CD8-positive, alpha-beta memory T cell (primary cell): ENCODE results near the gene CTXN2. TPM values are rescaled to one million over a fixed set of nuclear protein-coding genes. Genes with fewer than 3 reads are reported as not detected.

ENCODE experiments used
- CTCF ChIA-PET: fragments of 350-600 bp; sonication (Branson Sonifier 250); formaldehyde crosslinking; loops from one replicate; lab custom pipeline; 2021; ENCODE audit warnings: antibody characterized with exemption; lab: Charles Lee
- POLR2A ChIA-PET: fragments of 350-600 bp; sonication (Branson Sonifier 250); formaldehyde crosslinking; loops from one replicate; lab custom pipeline; 2021; ENCODE audit warnings: antibody characterized with exemption; lab: Charles Lee
- DNase-seq, 5 donors: peaks; one replicate each; pipeline versions ENCODE4 v3.0.0 to v3.0.0-alpha.2; 2020 to 2022; ENCODE audit warnings: mixed read lengths in 1 of 5
- H3K27ac ChIP-seq: one replicate; pipeline ENCODE4 v1.7.0; 2013; ENCODE audit warnings: low read depth, mild to moderate bottlenecking, low read length, moderate library complexity
- H3K27me3 ChIP-seq: 2 replicates; pipeline ENCODE4 v1.7.0; 2013; ENCODE audit warnings: low read length, mild to moderate bottlenecking; ENCODE audit not compliant: insufficient read depth, poor library complexity, severe bottlenecking
- H3K36me3 ChIP-seq: 2 replicates; pipeline ENCODE4 v1.7.0; 2013; ENCODE audit warnings: mild to moderate bottlenecking, low read length, moderate library complexity; ENCODE audit not compliant: insufficient read depth
- H3K4me1 ChIP-seq: 2 replicates; pipeline ENCODE4 v1.7.0; 2013; ENCODE audit warnings: mild to moderate bottlenecking, low read length, moderate library complexity; ENCODE audit not compliant: insufficient read depth
- H3K4me3 ChIP-seq: 2 replicates; pipeline ENCODE4 v1.7.0; 2013; ENCODE audit warnings: mild to moderate bottlenecking, low read length
- H3K9me3 ChIP-seq: 2 replicates; pipeline ENCODE4 v1.7.0; 2013; ENCODE audit warnings: mild to moderate bottlenecking, low read length
- H3K27ac Mint-ChIP-seq, 8 donors: one replicate each; pipeline ENCODE4 v1.8.0; 2020 to 2021; ENCODE audit warnings: mixed read lengths in 8 of 8, mild to moderate bottlenecking in 6 of 8, inconsistent platforms in 3 of 8, moderate library complexity in 3 of 8
- H3K27me3 Mint-ChIP-seq, 2 donors: one replicate each; pipeline ENCODE4 v1.8.0; 2020 to 2021; ENCODE audit warnings: mixed read lengths in 2 of 2, mild to moderate bottlenecking in 1 of 2, moderate library complexity in 1 of 2
- H3K36me3 Mint-ChIP-seq, 3 donors: one replicate each; pipeline ENCODE4 v1.8.0; 2020 to 2021; ENCODE audit warnings: mixed read lengths in 3 of 3, inconsistent platforms in 1 of 3, mild to moderate bottlenecking in 1 of 3
- H3K4me1 Mint-ChIP-seq, 3 donors: one replicate each; pipeline ENCODE4 v1.8.0; 2020 to 2021; ENCODE audit warnings: mixed read lengths in 3 of 3, inconsistent platforms in 1 of 3, mild to moderate bottlenecking in 1 of 3
- H3K4me3 Mint-ChIP-seq, 7 donors: one replicate each; pipeline ENCODE4 v1.8.0; 2020 to 2021; ENCODE audit warnings: mixed read lengths in 7 of 7, mild to moderate bottlenecking in 6 of 7, moderate library complexity in 4 of 7, inconsistent platforms in 2 of 7
- H3K9me3 Mint-ChIP-seq, 5 donors: one replicate each; pipeline ENCODE4 v1.8.0; 2020 to 2022; ENCODE audit warnings: mixed read lengths in 5 of 5, mild to moderate bottlenecking in 3 of 5, moderate library complexity in 2 of 5, inconsistent platforms in 1 of 5
- polyA plus RNA-seq: library from polyadenylated mRNA; unstranded; fragments of 300-500 nt; fragmentation: Illumina TruSeq; gene quantifications from one replicate; pipeline ENCODE4 v1.2.3, GENCODE V29; 2021
- total RNA-seq, 2 experiments: library from RNA; stranded (reverse); gene quantifications; one replicate each; pipeline ENCODE4 v1.2.3, GENCODE V29; 2021

Gene CTXN2
- total RNA-seq (not detected), polyA plus RNA-seq (not detected)

GRCh38 chr15:48191574-48192225, at the start of gene CTXN2:
Gene CTXN2 (plus strand): TSS chr15:48191665. CDS start chr15:48201301, 9,636 bp downstream.
- H3K27me3 Mint-ChIP-seq = peaks cover 2 to 27% of the 10 kb centered on the region in 2 donors
- peaks cover 0 to 11% (median 2%) of the 10 kb centered on the region in 5 donors for H3K9me3 Mint-ChIP-seq
- no peaks in the 10 kb centered on the region for H3K36me3 Mint-ChIP-seq
- H3K4me3 Mint-ChIP-seq = peak within 1 kb of the TSS in 1 of 7 donors; percentile 28
- no peaks in the 10 kb centered on the region for H3K36me3 ChIP-seq
- H3K4me3 ChIP-seq = no peak within 1 kb of the TSS
- H3K27ac ChIP-seq = no peak within 1 kb of the TSS
- POLR2A ChIA-PET = no interaction called here
- DNase-seq = no peak
- no peak within 1 kb of the TSS for H3K27ac Mint-ChIP-seq
- H3K9me3 ChIP-seq = no peaks in the 10 kb centered on the region
- CTCF ChIA-PET = no interaction called here
- H3K4me1 Mint-ChIP-seq = peaks cover 0 to 5% (median 0%) of the 10 kb centered on the region in 3 donors
- H3K4me1 ChIP-seq = no peaks in the 10 kb centered on the region
- no peaks in the 10 kb centered on the region for H3K27me3 ChIP-seq

- Mint-ChIP-seq H3K4me3 (no peak overlapping the region), H3K36me3 (peaks cover 0 to 9% (median 0%) of the 10 kb centered on the region in 3 donors), H3K27me3 (no peaks in the 10 kb centered on the region), H3K4me1 (peaks cover 0 to 3% (median 0%) of the 10 kb centered on the region in 3 donors), H3K27ac (no peak overlapping the region), H3K9me3 (no peaks in the 10 kb centered on the region)
- no peak for DNase-seq
- ChIA-PET CTCF (no interaction called here), POLR2A (no interaction called here)
- Histone ChIP-seq H3K4me1 (no peaks in the 10 kb centered on the region), H3K36me3 (no peaks in the 10 kb centered on the region), H3K9me3 (no peaks in the 10 kb centered on the region), H3K4me3 (no peak overlapping the region), H3K27ac (no peak overlapping the region), H3K27me3 (no peaks in the 10 kb centered on the region)
Measured at GRCh38 chr15:48143856-48144255, 47.6 kb upstream of the CTXN2 start.

GRCh38 chr15:48144889-48145288, 46.6 kb upstream of the CTXN2 start:
- H3K27ac Mint-ChIP-seq = no peak overlapping the region
- no peak overlapping the region for H3K4me3 ChIP-seq
- H3K9me3 Mint-ChIP-seq = no peaks in the 10 kb centered on the region
- H3K4me1 Mint-ChIP-seq = peaks cover 0 to 3% (median 0%) of the 10 kb centered on the region in 3 donors
- H3K36me3 Mint-ChIP-seq = peaks cover 0 to 10% (median 0%) of the 10 kb centered on the region in 3 donors
- H3K27ac ChIP-seq = no peak overlapping the region
- no peaks in the 10 kb centered on the region for H3K36me3 ChIP-seq
- H3K9me3 ChIP-seq = no peaks in the 10 kb centered on the region
- no peak overlapping the region for H3K4me3 Mint-ChIP-seq
- H3K27me3 ChIP-seq = no peaks in the 10 kb centered on the region
- no peaks in the 10 kb centered on the region for H3K4me1 ChIP-seq
- ChIA-PET POLR2A (no interaction called here), CTCF (no interaction called here)
- DNase-seq = no peak
- H3K27me3 Mint-ChIP-seq = no peaks in the 10 kb centered on the region

GRCh38 chr15:48145923-48146322, 45.5 kb upstream of the CTXN2 start:
- H3K9me3 Mint-ChIP-seq = no peaks in the 10 kb centered on the region
- no peak overlapping the region for H3K27ac Mint-ChIP-seq
- no peaks in the 10 kb centered on the region for H3K27me3 ChIP-seq
- peaks cover 0 to 3% (median 0%) of the 10 kb centered on the region in 3 donors for H3K4me1 Mint-ChIP-seq
- H3K9me3 ChIP-seq = no peaks in the 10 kb centered on the region
- no peak overlapping the region for H3K4me3 ChIP-seq
- no peaks in the 10 kb centered on the region for H3K36me3 ChIP-seq
- H3K4me3 Mint-ChIP-seq = no peak overlapping the region
- DNase-seq = no peak
- POLR2A ChIA-PET = no interaction called here
- no peak overlapping the region for H3K27ac ChIP-seq
- H3K36me3 Mint-ChIP-seq = peaks cover 0 to 12% (median 4%) of the 10 kb centered on the region in 3 donors
- CTCF ChIA-PET = no interaction called here
- H3K27me3 Mint-ChIP-seq = no peaks in the 10 kb centered on the region
- no peaks in the 10 kb centered on the region for H3K4me1 ChIP-seq

- Histone ChIP-seq H3K36me3 (no peaks in the 10 kb centered on the region), H3K4me3 (no peak overlapping the region), H3K27ac (no peak overlapping the region), H3K9me3 (no peaks in the 10 kb centered on the region), H3K27me3 (no peaks in the 10 kb centered on the region), H3K4me1 (no peaks in the 10 kb centered on the region)
- Mint-ChIP-seq H3K27me3 (no peaks in the 10 kb centered on the region), H3K36me3 (peaks cover 0 to 19% (median 15%) of the 10 kb centered on the region in 3 donors), H3K4me3 (no peak overlapping the region), H3K27ac (no peak overlapping the region), H3K4me1 (peaks cover 0 to 3% (median 0%) of the 10 kb centered on the region in 3 donors), H3K9me3 (no peaks in the 10 kb centered on the region)
- POLR2A ChIA-PET = no interaction called here
- CTCF ChIA-PET = no interaction called here
- DNase-seq = no peak
Measured at GRCh38 chr15:48147358-48147757, 44.1 kb upstream of the CTXN2 start.

- no peaks in the 10 kb centered on the region for H3K9me3 ChIP-seq
- no peak overlapping the region for H3K27ac ChIP-seq
- ChIA-PET CTCF (no interaction called here), POLR2A (no interaction called here)
- H3K36me3 ChIP-seq = no peaks in the 10 kb centered on the region
- H3K9me3 Mint-ChIP-seq = no peaks in the 10 kb centered on the region
- DNase-seq = no peak
- no peaks in the 10 kb centered on the region for H3K4me1 Mint-ChIP-seq
- no peaks in the 10 kb centered on the region for H3K4me1 ChIP-seq
- H3K4me3 ChIP-seq = no peak overlapping the region
- H3K27me3 Mint-ChIP-seq = no peaks in the 10 kb centered on the region
- no peak overlapping the region for H3K4me3 Mint-ChIP-seq
- no peaks in the 10 kb centered on the region for H3K27me3 ChIP-seq
- H3K27ac Mint-ChIP-seq = no peak overlapping the region
- H3K36me3 Mint-ChIP-seq = peaks cover 0 to 29% (median 19%) of the 10 kb centered on the region in 3 donors
Measured at GRCh38 chr15:48149858-48150257, 41.6 kb upstream of the CTXN2 start.

- DNase-seq = no peak
- CTCF ChIA-PET = no interaction called here
Measured at GRCh38 chr15:48153526-48153925, 37.9 kb upstream of the CTXN2 start.

GRCh38 chr15:48168616-48169015, 22.8 kb upstream of the CTXN2 start:
- H3K4me1 ChIP-seq = no peaks in the 10 kb centered on the region
- Mint-ChIP-seq H3K4me3 (no peak overlapping the region), H3K27ac (no peak overlapping the region), H3K4me1 (peaks cover 2 to 15% (median 4%) of the 10 kb centered on the region in 3 donors), H3K27me3 (no peaks in the 10 kb centered on the region), H3K36me3 (peaks cover 4 to 19% (median 7%) of the 10 kb centered on the region in 3 donors), H3K9me3 (peaks cover 0 to 4% (median 0%) of the 10 kb centered on the region in 5 donors)
- no peaks in the 10 kb centered on the region for H3K27me3 ChIP-seq
- ChIA-PET POLR2A (no interaction called here), CTCF (no interaction called here)
- H3K36me3 ChIP-seq = no peaks in the 10 kb centered on the region
- no peak overlapping the region for H3K4me3 ChIP-seq
- no peaks in the 10 kb centered on the region for H3K9me3 ChIP-seq
- H3K27ac ChIP-seq = no peak overlapping the region
- no peak for DNase-seq

More at GRCh38 chr15:48153526-48153925, 37.9 kb upstream of the CTXN2 start:
- Mint-ChIP-seq H3K27ac (no peak overlapping the region), H3K36me3 (peaks cover 0 to 26% (median 23%) of the 10 kb centered on the region in 3 donors), H3K4me1 (no peaks in the 10 kb centered on the region), H3K27me3 (no peaks in the 10 kb centered on the region), H3K9me3 (no peaks in the 10 kb centered on the region), H3K4me3 (no peak overlapping the region)
- H3K9me3 ChIP-seq = no peaks in the 10 kb centered on the region
- no peaks in the 10 kb centered on the region for H3K27me3 ChIP-seq
- H3K4me3 ChIP-seq = no peak overlapping the region
- POLR2A ChIA-PET = no interaction called here
- no peaks in the 10 kb centered on the region for H3K36me3 ChIP-seq
- no peak overlapping the region for H3K27ac ChIP-seq
- no peaks in the 10 kb centered on the region for H3K4me1 ChIP-seq
